CD8-positive, alpha-beta memory T cell (primary cell): Measurements from ENCODE around the gene EEFSEC. TPM values are rescaled to one million over a fixed set of nuclear protein-coding genes. Genes with fewer than 3 reads are reported as not detected.

Experiments used
- CTCF ChIA-PET: fragments of 350-600 bp; sonication (Branson Sonifier 250); formaldehyde crosslinking; loops from one replicate; lab custom pipeline; 2021; ENCODE audit warnings: antibody characterized with exemption; lab: Charles Lee
- POLR2A ChIA-PET: fragments of 350-600 bp; sonication (Branson Sonifier 250); formaldehyde crosslinking; loops from one replicate; lab custom pipeline; 2021; ENCODE audit warnings: antibody characterized with exemption; lab: Charles Lee
- DNase-seq, 5 donors: peaks; one replicate each; pipeline versions ENCODE4 v3.0.0 to v3.0.0-alpha.2; 2020 to 2022; ENCODE audit warnings: mixed read lengths in 1 of 5
- H3K27ac ChIP-seq: one replicate; pipeline ENCODE4 v1.7.0; 2013; ENCODE audit warnings: low read depth, mild to moderate bottlenecking, low read length, moderate library complexity
- H3K27me3 ChIP-seq: 2 replicates; pipeline ENCODE4 v1.7.0; 2013; ENCODE audit warnings: low read length, mild to moderate bottlenecking; ENCODE audit not compliant: insufficient read depth, poor library complexity, severe bottlenecking
- H3K36me3 ChIP-seq: 2 replicates; pipeline ENCODE4 v1.7.0; 2013; ENCODE audit warnings: mild to moderate bottlenecking, low read length, moderate library complexity; ENCODE audit not compliant: insufficient read depth
- H3K4me1 ChIP-seq: 2 replicates; pipeline ENCODE4 v1.7.0; 2013; ENCODE audit warnings: mild to moderate bottlenecking, low read length, moderate library complexity; ENCODE audit not compliant: insufficient read depth
- H3K4me3 ChIP-seq: 2 replicates; pipeline ENCODE4 v1.7.0; 2013; ENCODE audit warnings: mild to moderate bottlenecking, low read length
- H3K9me3 ChIP-seq: 2 replicates; pipeline ENCODE4 v1.7.0; 2013; ENCODE audit warnings: mild to moderate bottlenecking, low read length
- H3K27ac Mint-ChIP-seq, 8 donors: one replicate each; pipeline ENCODE4 v1.8.0; 2020 to 2021; ENCODE audit warnings: mixed read lengths in 8 of 8, mild to moderate bottlenecking in 6 of 8, inconsistent platforms in 3 of 8, moderate library complexity in 3 of 8
- H3K27me3 Mint-ChIP-seq, 2 donors: one replicate each; pipeline ENCODE4 v1.8.0; 2020 to 2021; ENCODE audit warnings: mixed read lengths in 2 of 2, mild to moderate bottlenecking in 1 of 2, moderate library complexity in 1 of 2
- H3K36me3 Mint-ChIP-seq, 3 donors: one replicate each; pipeline ENCODE4 v1.8.0; 2020 to 2021; ENCODE audit warnings: mixed read lengths in 3 of 3, inconsistent platforms in 1 of 3, mild to moderate bottlenecking in 1 of 3
- H3K4me1 Mint-ChIP-seq, 3 donors: one replicate each; pipeline ENCODE4 v1.8.0; 2020 to 2021; ENCODE audit warnings: mixed read lengths in 3 of 3, inconsistent platforms in 1 of 3, mild to moderate bottlenecking in 1 of 3
- H3K4me3 Mint-ChIP-seq, 7 donors: one replicate each; pipeline ENCODE4 v1.8.0; 2020 to 2021; ENCODE audit warnings: mixed read lengths in 7 of 7, mild to moderate bottlenecking in 6 of 7, moderate library complexity in 4 of 7, inconsistent platforms in 2 of 7
- H3K9me3 Mint-ChIP-seq, 5 donors: one replicate each; pipeline ENCODE4 v1.8.0; 2020 to 2022; ENCODE audit warnings: mixed read lengths in 5 of 5, mild to moderate bottlenecking in 3 of 5, moderate library complexity in 2 of 5, inconsistent platforms in 1 of 5
- polyA plus RNA-seq: library from polyadenylated mRNA; unstranded; fragments of 300-500 nt; fragmentation: Illumina TruSeq; gene quantifications from one replicate; pipeline ENCODE4 v1.2.3, GENCODE V29; 2021
- total RNA-seq, 2 experiments: library from RNA; stranded (reverse); gene quantifications; one replicate each; pipeline ENCODE4 v1.2.3, GENCODE V29; 2021

EEFSEC gene
- total and polyA plus RNA-seq, 3 experiments from 2014 or later, result 20.4 to 28.6 (median 21.8) TPM

DNA sequence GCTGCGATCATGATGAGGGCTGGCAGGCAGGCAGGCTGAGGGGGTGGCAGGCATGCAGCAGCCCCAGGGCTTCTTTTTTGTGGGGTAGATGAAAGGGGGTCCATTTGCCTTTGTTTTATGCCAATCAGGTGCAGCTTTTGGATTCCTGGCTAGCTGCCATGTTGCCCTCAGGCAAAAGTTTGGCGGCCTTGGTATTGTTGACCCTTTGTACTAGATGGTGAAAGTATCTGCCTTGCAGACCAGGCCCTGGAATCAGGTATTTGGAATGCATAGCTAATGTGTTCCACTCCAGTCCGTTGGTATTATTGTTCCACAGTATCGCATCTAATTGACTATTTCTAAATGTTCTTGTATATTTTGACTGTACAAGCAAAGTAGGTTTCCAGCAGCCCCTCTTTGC lies 35.0 kb downstream of the EEFSEC start:
- H3K4me1 Mint-ChIP-seq, result peaks cover 16 to 28% (median 19%) of the 10 kb centered on the region in 3 donors

DNA sequence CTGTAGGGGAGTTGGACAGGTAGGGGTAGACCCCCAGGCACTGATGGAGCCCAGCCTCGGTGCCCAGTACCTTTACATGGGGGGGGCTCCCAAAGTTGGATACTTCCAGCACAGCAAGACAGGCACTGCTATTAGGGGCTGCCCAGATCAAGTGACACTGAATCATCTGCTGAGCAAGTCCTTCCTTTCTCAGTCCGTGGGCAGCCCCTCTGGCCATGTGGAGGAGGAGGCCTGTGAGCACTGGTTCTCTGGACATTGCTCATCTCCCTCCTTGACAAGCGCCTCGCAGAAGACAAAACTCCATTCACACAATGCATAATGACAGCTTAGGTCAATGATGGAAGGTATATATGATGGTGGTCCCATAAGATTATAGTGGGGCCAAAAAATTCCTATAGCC lies 35.7 kb downstream of the EEFSEC start:
- Histone ChIP-seq H3K27me3 (no peaks in the 10 kb centered on the region), H3K4me3 (no peak overlapping the region), H3K36me3 (no peaks in the 10 kb centered on the region), H3K27ac (no peak overlapping the region), H3K4me1 (peaks cover 4% of the 10 kb centered on the region), H3K9me3 (no peaks in the 10 kb centered on the region)
- Mint-ChIP-seq H3K36me3 (peaks cover 0 to 4% (median under 1%) of the 10 kb centered on the region in 3 donors), H3K4me1 (peaks cover 13 to 23% (median 16%) of the 10 kb centered on the region in 3 donors), H3K27me3 (no peaks in the 10 kb centered on the region), H3K4me3 (no peak overlapping the region), H3K9me3 (peaks cover 0 to 4% (median 0%) of the 10 kb centered on the region in 5 donors), H3K27ac (no peak overlapping the region)
- ChIA-PET POLR2A (no interaction called here), CTCF (no interaction called here)
- DNase-seq, result no peak

More for the DNA sequence above, 35.0 kb downstream of the EEFSEC start:
- H3K27ac Mint-ChIP-seq, result peak overlapping the region in 1 of 8 donors; percentile 17
- no peaks in the 10 kb centered on the region for H3K36me3 ChIP-seq
- no peak overlapping the region for H3K4me3 ChIP-seq
- no peaks in the 10 kb centered on the region for H3K27me3 ChIP-seq
- no peak for DNase-seq
- ChIA-PET CTCF (no interaction called here), POLR2A (no interaction called here)
- H3K4me1 ChIP-seq, result peaks cover 4% of the 10 kb centered on the region
- peaks cover 0 to 4% (median 0%) of the 10 kb centered on the region in 5 donors for H3K9me3 Mint-ChIP-seq
- H3K27me3 Mint-ChIP-seq, result no peaks in the 10 kb centered on the region
- no peaks in the 10 kb centered on the region for H3K9me3 ChIP-seq
- H3K36me3 Mint-ChIP-seq, result peaks cover 4 to 5% (median 4%) of the 10 kb centered on the region in 3 donors
- H3K27ac ChIP-seq, result no peak overlapping the region
- no peak overlapping the region for H3K4me3 Mint-ChIP-seq

DNA sequence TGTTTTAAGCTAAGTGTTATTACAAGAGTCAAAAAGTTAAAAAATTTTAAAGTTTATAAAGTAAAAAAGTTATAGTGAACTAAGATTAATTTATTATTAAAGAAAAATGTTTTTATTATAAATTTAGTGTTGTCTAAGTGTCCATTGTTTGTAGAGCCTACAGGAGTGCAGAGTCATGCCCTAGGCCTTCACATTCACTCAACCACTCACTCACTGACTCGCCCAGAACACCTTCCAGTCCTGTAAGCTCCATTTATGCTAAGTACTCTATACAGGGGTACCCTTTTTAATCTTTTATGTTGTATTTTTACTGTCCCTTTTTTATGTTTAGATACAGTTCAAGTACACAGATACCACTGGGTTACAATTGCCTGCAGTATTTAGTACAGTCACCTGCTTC lies 37.2 kb downstream of the EEFSEC start:
- H3K27ac ChIP-seq, result no peak overlapping the region
- H3K4me3 ChIP-seq, result no peak overlapping the region
- CTCF ChIA-PET, result interaction anchor here (1.7 kb wide), 1 partner anchor 9 kb away, joined by 3 read pairs; no protein-coding TSS in a partner anchor
- H3K4me3 Mint-ChIP-seq, result no peak overlapping the region
- H3K9me3 ChIP-seq, result no peaks in the 10 kb centered on the region
- no peaks in the 10 kb centered on the region for H3K27me3 ChIP-seq
- no peak for DNase-seq
- H3K36me3 ChIP-seq, result no peaks in the 10 kb centered on the region
- H3K4me1 ChIP-seq, result peaks cover 4% of the 10 kb centered on the region
- H3K9me3 Mint-ChIP-seq, result peaks cover 0 to 2% (median 0%) of the 10 kb centered on the region in 5 donors
- no peak overlapping the region for H3K27ac Mint-ChIP-seq
- H3K36me3 Mint-ChIP-seq, result peaks cover 0 to 4% (median 2%) of the 10 kb centered on the region in 3 donors
- H3K27me3 Mint-ChIP-seq, result no peaks in the 10 kb centered on the region
- POLR2A ChIA-PET, result no interaction called here
- peaks cover 14 to 20% (median 16%) of the 10 kb centered on the region in 3 donors for H3K4me1 Mint-ChIP-seq

DNA sequence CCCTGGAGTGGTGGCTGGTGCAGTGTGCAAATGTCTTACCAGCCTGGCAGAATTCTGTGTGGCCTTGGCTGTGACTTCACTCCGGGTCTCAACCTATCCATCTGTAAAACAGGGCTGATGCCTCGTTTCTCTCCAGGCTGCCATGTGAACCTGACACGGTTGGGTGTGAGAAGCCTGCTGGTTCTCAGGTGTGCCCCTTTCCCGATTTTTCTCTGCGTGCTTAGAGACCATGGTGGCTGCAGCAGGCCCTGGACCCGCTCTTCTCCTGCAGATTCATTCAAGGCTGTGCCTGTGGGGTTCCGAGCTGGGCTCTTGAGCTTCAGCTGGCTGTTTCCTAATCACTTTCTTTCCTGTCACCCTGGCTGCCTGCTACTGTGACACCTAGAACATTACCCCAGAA lies 38.9 kb downstream of the EEFSEC start:
- no peaks in the 10 kb centered on the region for H3K9me3 ChIP-seq
- no peak overlapping the region for H3K4me3 ChIP-seq
- H3K36me3 Mint-ChIP-seq, result peaks cover 0 to 9% (median 4%) of the 10 kb centered on the region in 3 donors
- H3K27ac ChIP-seq, result no peak overlapping the region
- ChIA-PET CTCF (no interaction called here), POLR2A (no interaction called here)
- H3K36me3 ChIP-seq, result no peaks in the 10 kb centered on the region
- peak overlapping the region in 1 of 8 donors; percentile 60 for H3K27ac Mint-ChIP-seq
- DNase-seq, result no peak
- no peaks in the 10 kb centered on the region for H3K9me3 Mint-ChIP-seq
- peaks cover 6 to 10% (median 9%) of the 10 kb centered on the region in 3 donors for H3K4me1 Mint-ChIP-seq
- no peak overlapping the region for H3K4me3 Mint-ChIP-seq
- H3K4me1 ChIP-seq, result peaks cover under 1% of the 10 kb centered on the region
- peaks cover 0 to under 1% of the 10 kb centered on the region in 2 donors for H3K27me3 Mint-ChIP-seq
- H3K27me3 ChIP-seq, result no peaks in the 10 kb centered on the region

DNA sequence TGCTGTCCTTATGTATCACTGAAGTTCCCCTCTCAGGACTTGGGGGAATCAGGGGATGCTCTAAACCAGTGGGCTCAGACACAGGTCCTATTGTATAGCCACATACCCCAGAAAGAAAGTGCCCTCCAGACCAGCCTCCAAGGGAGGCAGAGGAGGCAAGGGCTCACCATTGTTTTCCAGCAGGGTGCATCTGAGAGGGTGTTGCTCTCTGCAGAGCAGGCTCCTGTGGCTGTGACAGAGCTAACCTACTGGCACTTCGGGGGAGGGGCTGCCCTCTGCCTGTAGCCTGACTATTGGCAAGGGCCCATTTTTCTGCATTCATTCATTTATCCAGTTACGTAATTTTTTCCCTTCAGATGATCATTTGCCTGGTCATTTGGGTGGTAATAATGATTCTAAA lies 39.9 kb downstream of the EEFSEC start:
- H3K9me3 Mint-ChIP-seq, result no peaks in the 10 kb centered on the region
- CTCF ChIA-PET, result no interaction called here
- no peak overlapping the region for H3K27ac ChIP-seq
- no peaks in the 10 kb centered on the region for H3K27me3 ChIP-seq
- no peak overlapping the region for H3K4me3 Mint-ChIP-seq
- no peaks in the 10 kb centered on the region for H3K4me1 ChIP-seq
- H3K9me3 ChIP-seq, result no peaks in the 10 kb centered on the region
- DNase-seq, result no peak
- POLR2A ChIA-PET, result no interaction called here
- H3K36me3 ChIP-seq, result no peaks in the 10 kb centered on the region
- H3K27me3 Mint-ChIP-seq, result peaks cover 0 to 1% of the 10 kb centered on the region in 2 donors
- H3K4me3 ChIP-seq, result no peak overlapping the region
- H3K27ac Mint-ChIP-seq, result peak overlapping the region in 1 of 8 donors; percentile 47
- peaks cover 2 to 3% (median 3%) of the 10 kb centered on the region in 3 donors for H3K4me1 Mint-ChIP-seq
- H3K36me3 Mint-ChIP-seq, result peaks cover 0 to 17% (median 8%) of the 10 kb centered on the region in 3 donors

DNA sequence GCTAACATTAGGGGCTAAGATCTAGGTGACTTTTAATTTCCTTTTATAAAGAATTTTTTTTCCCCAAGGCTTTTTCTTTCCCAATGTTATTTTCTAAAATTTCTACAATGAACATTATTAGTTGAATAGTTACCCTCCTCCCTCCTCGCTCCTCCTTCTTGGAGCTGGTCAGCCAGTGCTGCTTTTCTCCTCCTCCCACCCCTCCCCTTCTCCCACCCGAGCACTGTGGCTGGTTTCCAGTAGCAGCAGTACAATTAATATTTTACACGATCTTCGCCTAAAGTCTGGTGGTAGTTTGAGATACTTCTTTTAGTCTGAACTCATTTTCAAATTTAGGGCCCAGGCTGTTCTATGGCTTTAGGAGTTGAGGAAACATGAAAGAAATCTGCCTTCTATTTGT lies 41.6 kb downstream of the EEFSEC start:
- CTCF ChIA-PET, result no interaction called here
- peaks cover 0 to 6% (median 2%) of the 10 kb centered on the region in 3 donors for H3K4me1 Mint-ChIP-seq
- POLR2A ChIA-PET, result no interaction called here

DNA sequence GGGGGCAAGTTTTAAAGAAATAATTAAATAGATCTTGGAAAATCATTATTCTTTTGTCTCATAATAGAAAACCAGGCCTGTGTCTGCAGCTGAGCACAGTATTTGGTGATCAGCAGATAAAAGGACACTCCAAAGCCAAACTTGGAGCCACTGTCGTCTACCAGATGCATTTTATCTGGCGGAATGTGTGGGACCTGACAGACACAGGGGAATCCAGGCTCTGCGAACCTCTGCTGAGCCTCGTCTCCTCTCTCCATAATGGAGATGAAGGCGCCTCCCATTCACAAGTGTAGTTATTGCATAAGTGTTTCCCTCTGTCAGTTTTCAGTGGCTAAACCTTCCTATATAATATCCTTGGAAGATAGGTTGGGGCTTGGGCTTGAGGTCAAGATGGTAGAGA lies 42.1 kb downstream of the EEFSEC start:
- Histone ChIP-seq H3K4me3 (no peak overlapping the region), H3K36me3 (no peaks in the 10 kb centered on the region), H3K27ac (no peak overlapping the region), H3K27me3 (no peaks in the 10 kb centered on the region), H3K4me1 (no peaks in the 10 kb centered on the region), H3K9me3 (no peaks in the 10 kb centered on the region)
- Mint-ChIP-seq H3K4me3 (no peak overlapping the region), H3K27ac (peak overlapping the region in 1 of 8 donors; percentile 14), H3K27me3 (peaks cover 0 to 1% of the 10 kb centered on the region in 2 donors), H3K4me1 (peaks cover under 1 to 6% (median 2%) of the 10 kb centered on the region in 3 donors), H3K9me3 (no peaks in the 10 kb centered on the region), H3K36me3 (peaks cover under 1 to 23% (median 10%) of the 10 kb centered on the region in 3 donors)
- POLR2A ChIA-PET, result no interaction called here
- CTCF ChIA-PET, result no interaction called here
- no peak for DNase-seq

More for the DNA sequence above, 41.6 kb downstream of the EEFSEC start:
- Mint-ChIP-seq H3K36me3 (peaks cover 0 to 21% (median 10%) of the 10 kb centered on the region in 3 donors), H3K27me3 (peaks cover 0 to 1% of the 10 kb centered on the region in 2 donors), H3K27ac (peak overlapping the region in 1 of 8 donors; percentile 52), H3K4me3 (no peak overlapping the region), H3K9me3 (no peaks in the 10 kb centered on the region)
- no peaks in the 10 kb centered on the region for H3K36me3 ChIP-seq
- H3K27me3 ChIP-seq, result no peaks in the 10 kb centered on the region
- no peak for DNase-seq
- no peak overlapping the region for H3K27ac ChIP-seq
- no peaks in the 10 kb centered on the region for H3K9me3 ChIP-seq
- no peaks in the 10 kb centered on the region for H3K4me1 ChIP-seq
- H3K4me3 ChIP-seq, result no peak overlapping the region

DNA sequence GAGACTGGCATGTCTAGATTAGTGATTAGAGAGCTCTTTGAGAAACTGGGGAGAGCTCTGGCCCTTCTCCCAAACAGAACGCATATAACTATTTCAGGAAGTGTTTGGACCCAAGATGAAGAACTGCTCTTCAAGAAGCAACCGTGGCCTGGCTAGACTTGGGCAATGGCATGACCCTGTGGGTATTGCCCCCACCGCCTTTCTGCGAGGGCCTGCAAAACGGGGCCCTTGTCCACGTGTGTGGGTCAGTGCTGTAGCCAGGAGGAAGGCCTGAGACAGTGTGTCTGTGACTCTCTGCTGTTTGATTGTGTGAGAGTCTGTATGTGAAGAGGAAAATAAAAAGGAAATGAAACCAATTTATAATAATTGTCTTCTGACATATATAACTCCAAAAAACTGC lies 42.5 kb downstream of the EEFSEC start:
- POLR2A ChIA-PET, result no interaction called here
- Mint-ChIP-seq H3K9me3 (no peaks in the 10 kb centered on the region), H3K4me3 (peak overlapping the region in 1 of 7 donors; percentile 12), H3K36me3 (peaks cover 5 to 27% (median 12%) of the 10 kb centered on the region in 3 donors), H3K27ac (peak overlapping the region in 1 of 8 donors; percentile 14), H3K4me1 (peaks cover 2 to 6% (median 4%) of the 10 kb centered on the region in 3 donors), H3K27me3 (peaks cover 0 to 1% of the 10 kb centered on the region in 2 donors)
- no peaks in the 10 kb centered on the region for H3K4me1 ChIP-seq
- no peaks in the 10 kb centered on the region for H3K9me3 ChIP-seq
- no peaks in the 10 kb centered on the region for H3K27me3 ChIP-seq
- CTCF ChIA-PET, result no interaction called here
- no peaks in the 10 kb centered on the region for H3K36me3 ChIP-seq
- no peak for DNase-seq
- H3K4me3 ChIP-seq, result no peak overlapping the region
- no peak overlapping the region for H3K27ac ChIP-seq
